ENCODE results near the gene HSD11B2.

The HSD11B2 gene

GRCh38 chr16:67430977-67431774, at the start of gene HSD11B2:
TSS of gene HSD11B2 (plus strand) at chr16:67431121. CDS start at chr16:67431249, 128 bp downstream.
- DNase-seq: peak; percentile 76

DNA sequence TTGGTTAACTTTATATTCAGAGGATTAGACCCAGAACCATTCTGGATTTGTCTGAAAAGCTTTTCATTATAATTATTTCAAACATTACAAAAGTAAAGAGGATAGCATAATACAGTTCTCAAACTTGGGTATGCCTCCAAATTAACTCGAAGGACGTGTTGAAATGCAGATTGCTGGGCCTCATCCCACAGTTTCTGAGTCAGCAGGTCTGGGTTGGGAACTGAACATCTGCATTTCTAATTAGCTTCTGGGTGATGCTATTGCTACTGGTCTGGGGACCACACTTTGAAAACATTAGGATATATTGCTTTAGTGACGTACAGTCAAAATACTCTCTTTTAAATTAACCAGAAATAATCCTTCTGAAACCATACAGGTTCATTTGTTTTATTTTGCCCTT, 47.6 kb upstream of the HSD11B2 start:
- DNase-seq: no peak

DNA sequence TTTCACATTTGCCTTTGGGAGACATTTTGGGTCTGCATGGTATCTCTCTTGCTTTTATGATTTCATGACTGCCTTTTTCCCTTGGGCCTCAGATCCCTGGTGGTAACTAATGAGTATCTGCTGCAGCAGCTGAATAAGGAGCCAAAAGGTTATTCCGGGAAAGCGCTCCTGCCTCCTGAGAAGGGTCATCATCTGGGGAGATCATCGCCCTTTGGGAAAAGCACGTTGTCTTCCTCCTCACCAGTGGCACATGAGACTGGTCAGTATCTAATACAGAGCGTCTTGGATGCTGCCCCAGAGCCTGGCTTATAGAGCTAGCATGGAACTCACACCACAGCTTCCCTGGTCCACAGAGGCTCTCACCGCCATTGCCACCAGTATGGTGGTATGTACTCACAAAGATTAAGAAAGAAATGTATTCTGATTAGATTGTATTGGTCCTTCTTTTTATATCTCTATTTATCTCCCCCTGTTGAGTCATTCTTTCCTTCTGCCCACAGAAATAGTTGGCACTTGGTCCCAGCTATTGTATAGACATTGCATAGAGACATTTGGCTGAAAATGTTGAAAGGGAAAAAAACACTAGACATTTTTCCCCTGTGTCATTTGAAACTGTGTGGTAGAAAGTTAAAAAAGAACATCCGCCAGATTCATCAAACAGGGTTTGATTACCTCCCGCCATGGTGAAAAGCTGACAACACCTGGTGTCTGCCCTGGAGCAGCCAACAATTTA, 46.0 kb upstream of the HSD11B2 start:
- no peak for DNase-seq

- DNase-seq: no peak
These were observed 44.0 kb upstream of the HSD11B2 start for GRCh38 chr16:67386861-67387455.

DNA sequence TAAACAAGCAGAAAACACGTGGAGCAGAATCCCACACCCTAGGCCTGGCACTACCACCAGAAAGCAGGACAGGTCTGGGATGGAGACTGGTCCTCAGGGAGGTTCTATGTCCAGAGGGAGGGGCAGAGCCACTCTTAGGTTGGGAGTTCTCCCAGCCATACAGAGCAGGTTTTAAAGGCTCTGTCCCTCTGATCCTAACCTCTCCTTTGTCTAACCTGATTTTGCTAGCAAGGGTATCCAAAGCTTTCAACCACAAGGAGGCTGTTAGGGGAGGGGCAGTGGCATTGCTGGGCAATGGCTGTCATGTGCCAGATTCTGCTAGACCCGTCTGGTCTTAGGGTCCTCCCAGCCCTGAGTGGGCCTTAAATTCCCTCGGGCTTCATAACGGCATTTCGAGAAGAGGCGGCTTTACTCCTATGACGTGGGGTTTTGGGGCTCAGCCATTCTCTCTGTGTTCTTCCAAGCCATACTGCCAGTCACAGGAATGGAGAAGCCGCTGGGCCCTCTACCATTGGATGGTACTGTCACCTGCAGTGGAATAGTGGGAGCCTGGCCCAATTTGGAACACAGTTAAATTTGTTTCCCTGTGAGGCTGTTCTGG, 43.3 kb upstream of the HSD11B2 start:
- no peak for DNase-seq

DNA sequence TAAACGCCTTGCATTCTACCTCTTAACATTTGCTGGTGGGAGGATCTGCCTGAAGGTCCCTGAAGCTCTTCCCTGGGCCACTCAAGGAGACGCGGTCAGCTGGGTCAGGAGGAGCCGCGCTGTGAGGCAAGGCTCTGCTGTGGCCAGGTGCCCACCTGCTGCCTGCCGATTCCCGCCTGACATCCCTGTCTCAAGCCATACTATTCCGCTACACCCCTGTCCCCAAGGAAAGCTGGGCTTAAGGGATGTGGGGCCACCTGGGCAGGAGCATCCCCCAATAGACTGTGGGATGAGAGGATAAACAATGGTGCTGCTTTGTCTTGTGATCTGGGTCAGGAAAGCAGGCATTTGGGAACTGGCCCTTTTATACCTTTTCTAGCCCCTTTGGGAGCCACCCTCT, 42.7 kb upstream of the HSD11B2 start:
- no peak for DNase-seq

DNA sequence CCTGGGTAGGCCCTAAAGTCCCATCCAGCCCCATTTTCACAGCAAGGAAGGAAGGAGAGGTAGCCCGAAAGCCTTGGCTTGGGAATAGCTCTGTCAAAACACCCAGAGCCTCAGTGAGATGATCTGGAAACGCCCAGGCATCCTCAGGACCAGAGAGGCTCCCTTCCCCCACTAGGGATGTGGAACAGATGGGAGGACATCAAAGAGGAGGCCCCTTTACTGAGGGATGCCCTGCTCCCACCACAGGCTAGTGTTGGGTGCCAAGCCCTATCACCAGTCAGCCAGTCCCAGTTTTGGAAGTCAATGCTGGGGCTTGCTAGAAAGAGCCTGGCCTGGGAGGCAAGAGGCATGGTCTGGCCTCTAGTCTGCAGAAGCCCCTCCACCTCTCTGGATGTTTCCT, 42.3 kb upstream of the HSD11B2 start:
- DNase-seq: no peak

GRCh38 chr16:67389911-67390815, 40.8 kb upstream of the HSD11B2 start:
- peak; percentile 24 for DNase-seq

DNA sequence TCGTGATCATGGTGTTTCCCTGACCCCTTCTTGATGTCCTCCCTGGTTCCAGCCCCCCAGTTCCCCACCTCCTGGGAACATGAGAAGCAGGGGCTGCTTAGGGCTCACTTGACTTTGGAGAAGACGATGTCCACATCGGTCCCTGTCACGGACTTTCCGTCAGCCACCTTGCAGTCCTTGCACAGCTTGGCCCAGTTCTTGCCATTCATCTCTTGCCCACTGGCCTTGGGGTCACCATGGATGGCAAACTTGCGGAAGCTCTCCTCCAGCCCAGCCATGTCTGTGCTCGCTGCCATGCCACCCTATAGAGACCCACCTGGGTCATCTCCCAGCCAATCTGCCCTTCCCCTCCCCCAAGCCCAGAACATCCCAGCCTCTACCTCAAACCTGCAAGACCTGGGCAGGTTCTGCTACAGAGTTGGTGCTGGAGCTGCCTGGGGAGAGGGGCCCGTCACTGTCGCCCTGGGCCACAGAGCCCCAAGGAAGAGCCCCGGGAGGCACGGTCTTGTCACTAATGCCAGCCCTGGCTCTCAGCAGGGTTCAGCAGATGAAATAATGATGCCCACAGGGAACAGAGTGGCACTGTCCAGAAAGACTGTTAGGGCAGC, 40.0 kb upstream of the HSD11B2 start:
- DNase-seq: peak; percentile 10

- no peak for DNase-seq
These were observed 39.3 kb upstream of the HSD11B2 start for GRCh38 chr16:67391424-67392300.

DNA sequence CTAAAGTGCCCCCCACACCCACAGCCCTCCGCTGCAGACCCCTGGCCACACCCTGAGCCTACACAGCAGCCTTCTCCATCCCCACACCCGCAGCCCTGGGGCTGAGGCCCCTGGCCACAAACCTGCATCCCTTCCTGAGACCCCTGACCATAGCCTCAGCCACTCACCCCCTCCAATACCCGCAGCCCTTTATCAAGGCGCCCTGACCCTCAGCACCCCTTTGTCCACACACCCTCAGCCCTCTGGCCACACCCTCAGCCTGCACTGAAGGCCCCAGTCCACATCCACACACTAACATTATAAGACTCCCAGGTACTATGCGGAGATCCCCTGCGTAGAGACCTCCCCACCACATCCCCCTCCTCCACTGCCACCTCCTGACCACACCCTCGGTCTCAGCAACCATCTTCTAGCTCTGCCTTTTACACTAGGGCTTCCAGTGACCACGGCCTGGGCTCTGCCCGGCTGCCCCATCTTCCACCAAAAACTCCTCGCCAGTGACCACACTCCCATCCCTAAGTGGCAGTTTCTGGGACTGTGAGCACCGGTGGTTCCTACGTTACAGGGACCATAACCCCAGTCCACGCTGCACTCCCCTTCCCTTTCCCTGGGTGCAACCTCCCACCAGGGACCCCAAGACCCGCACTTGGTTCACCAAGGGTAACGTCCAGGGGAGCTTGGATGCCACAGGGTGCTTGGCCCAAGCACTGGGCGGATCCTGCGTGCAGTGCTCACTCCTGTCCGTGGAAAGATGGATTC, 38.4 kb upstream of the HSD11B2 start:
- DNase-seq: no peak

DNA sequence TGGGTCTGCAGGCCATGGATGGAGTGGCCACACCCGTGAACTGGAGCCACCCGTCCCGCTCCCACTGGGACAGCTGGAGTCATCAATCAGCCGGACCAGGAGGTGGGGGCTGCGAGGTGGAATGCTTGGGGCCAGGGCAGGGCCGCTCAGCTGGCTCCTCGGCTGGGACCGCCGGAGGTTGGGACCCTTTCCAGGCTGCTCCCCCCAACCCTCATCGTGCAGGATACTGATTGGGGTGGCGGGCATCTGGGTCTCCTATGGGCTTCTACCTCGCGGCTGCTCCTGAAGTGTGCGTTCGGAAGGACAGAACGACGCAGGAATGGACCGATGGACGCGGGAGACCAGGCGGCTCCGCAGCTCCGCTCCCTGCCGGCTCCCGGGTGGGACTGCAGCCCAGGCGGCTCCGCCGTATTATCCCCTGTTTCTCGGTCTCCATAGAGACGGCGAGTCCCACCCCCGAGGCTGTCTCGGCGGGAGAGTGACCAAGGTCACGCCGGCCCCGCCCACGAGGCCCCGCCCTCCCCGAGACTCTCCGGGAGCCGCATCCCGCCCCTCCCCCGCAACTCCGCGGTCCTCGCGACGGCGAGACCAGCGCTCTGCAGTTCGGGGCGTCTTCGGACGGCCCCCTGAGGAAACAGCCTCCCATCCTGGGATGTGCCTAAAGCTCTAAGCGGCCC, 37.7 kb upstream of the HSD11B2 start, which contains the start of gene TPPP3:
Gene TPPP3, minus strand, starts transcription at position 388 of the 677 bp plus-strand sequence. CDS start 2,387 bp downstream, outside the sequence.
- peak; percentile 90 for DNase-seq

- peak; percentile 51 for DNase-seq
These were observed 37.1 kb upstream of the HSD11B2 start for GRCh38 chr16:67393788-67394154.

DNA sequence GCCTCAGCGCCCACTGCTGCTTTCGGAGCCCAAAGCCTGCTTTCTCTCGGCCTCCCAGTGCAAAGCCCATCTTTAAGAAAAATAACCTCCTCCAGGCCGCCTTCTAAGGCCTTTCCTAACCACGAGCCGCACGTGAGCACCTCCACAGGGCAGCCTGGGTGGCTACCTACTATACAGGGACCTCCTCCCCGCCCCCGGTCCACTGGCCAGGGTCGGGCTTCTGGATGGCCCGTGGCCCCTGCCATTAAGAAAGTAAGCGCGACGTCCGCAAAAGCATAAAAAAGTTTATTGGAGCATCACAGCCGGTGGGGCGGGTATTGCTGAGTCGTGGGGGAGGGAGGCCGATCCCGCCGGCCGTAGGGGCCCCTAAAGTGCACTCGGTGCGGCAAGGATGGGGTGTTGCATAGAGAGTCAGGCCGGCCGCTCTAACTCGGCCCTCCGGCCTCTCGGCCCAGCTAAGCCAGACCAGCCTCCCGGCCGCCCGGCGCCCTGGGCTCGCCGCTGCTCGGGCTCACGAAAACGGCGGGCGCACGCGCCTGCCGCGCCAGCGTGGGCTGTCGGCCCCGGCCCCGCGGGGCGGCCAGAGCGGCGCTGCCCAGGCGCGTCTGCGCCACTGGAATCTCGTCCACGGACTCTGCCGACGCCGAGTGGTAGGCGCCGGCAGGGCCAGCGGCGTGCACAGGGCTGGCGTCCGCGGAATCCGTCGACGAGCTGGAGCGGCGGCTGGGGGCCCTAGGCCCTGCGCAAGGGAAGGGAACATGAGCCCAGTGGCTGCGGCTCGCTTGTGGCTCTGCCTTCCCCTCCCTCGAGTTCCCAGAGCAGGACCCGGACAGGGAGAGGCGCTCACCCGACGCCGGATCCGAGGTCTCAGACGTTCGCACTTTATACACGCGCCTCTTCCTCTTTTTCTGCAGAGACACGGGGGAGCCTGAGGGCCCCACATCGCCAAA, 36.5 kb upstream of the HSD11B2 start:
- DNase-seq: peak; percentile 68

DNA sequence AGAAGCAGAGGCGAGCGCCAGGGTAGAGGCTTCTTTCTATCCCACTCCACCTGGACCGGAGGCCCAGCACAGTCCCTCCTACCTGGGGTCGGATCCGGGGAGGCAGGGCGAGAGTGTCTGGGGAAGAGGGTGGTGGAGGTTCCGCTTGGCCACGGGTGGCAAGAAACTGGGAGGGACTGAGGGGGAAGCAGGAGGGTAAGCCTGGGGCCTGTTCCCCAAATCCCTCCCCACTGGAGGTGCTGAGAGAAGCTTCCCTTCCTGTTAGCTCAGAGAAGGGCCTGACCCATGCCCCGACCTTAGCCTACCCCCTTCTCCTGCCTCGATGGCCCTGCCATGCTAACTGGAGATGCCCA, 35.8 kb upstream of the HSD11B2 start:
- no peak for DNase-seq

DNA sequence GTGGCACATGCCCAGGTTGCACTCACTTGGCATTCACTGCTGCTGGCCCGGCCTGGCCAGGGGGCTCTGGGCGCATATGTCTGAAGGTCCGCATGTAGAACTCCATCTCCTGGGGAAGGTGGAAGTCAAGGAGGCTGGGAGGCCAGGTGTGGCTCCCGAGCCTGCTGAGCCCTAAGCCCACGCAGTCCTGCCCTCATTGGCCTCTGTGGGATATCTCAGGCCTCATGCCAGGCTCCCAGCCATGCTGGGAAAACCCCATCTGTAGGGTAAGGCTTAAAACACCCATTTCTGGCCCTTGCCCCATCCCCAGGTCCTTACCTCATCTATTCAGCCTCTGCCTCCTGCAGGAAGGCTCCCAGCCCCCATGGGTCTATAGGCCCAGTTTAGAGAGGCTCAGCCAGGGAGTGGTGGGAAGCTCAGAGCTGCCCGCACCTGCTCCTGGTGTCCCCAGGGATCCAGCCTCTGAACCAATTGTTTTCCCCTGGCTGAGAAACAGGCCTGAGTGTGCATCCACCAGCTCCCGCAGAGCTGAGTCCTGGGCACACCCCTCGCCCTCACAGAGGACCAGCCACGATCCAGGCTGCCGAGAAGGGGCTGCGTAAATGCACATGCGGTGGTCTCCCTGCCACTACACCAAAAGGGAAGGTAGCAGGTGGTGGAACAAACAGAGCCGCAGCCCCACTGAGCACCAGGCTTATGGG, 35.3 kb upstream of the HSD11B2 start:
- DNase-seq: no peak
